GM12878 (cell line): ENCODE results near the gene RAMACL. TPM values are rescaled to one million over a fixed set of nuclear protein-coding genes. Genes with fewer than 3 reads are reported as not detected.

Source experiments
- ATAC-seq: fragments of 200-7000 bp; cut with Tn5 transposase; 3 replicates; pipeline ENCODE4 v1.9.1; 2020; ENCODE audit warnings: mild to moderate bottlenecking, moderate library complexity
- BruUV-seq: library from RNA; stranded (reverse); fragments of 400-500 nt; replicated peaks from 2 replicates; lab custom pipeline; 2021; lab: Mats Ljungman, UMichigan
- CTCF ChIA-PET: fragments of 300-600 bp; sonication (Branson Sonifier 250); formaldehyde crosslinking; extraction: SDS; loops from one replicate; lab custom pipeline; 2021; ENCODE audit warnings: inconsistent platforms; lab: Yijun Ruan, JAX
- POLR2A ChIA-PET: fragments of 350-600 bp; formaldehyde crosslinking; extraction: SDS; loops from one replicate; lab custom pipeline; 2021; ENCODE audit warnings: inconsistent platforms; lab: Charles Lee
- RAD21 ChIA-PET: fragments of 300-600 bp; sonication (Branson Sonifier 250); formaldehyde crosslinking; loops from one replicate; lab custom pipeline; 2023; ENCODE audit warnings: antibody characterized with exemption; ENCODE audit not compliant: unreplicated experiment; lab: Charles Lee
- SMC1A ChIA-PET: fragments of 300-600 bp; sonication (Branson Sonifier 250); formaldehyde crosslinking; loops from one replicate; lab custom pipeline; 2023; ENCODE audit not compliant: unreplicated experiment, uncharacterized antibody; lab: Charles Lee
- DNase-seq: peaks from one replicate; pipeline ENCODE4 v3.0.0-alpha.2; 2011; ENCODE audit warnings: low read depth, low spot score
- FAIRE-seq: peaks from 3 replicates; lab custom pipeline; 2011; peaks lifted over from hg19 to GRCh38; lab: Jason Lieb, UNC
- H2AFZ ChIP-seq: 2 replicates; pipeline ENCODE4 v1.6.0; 2011; ENCODE audit warnings: low read depth, low read length, control low read depth; ENCODE audit not compliant: control insufficient read depth
- H3K27ac ChIP-seq: 2 replicates; pipeline ENCODE4 v1.5.1; 2011; ENCODE audit warnings: control low read depth; ENCODE audit not compliant: control insufficient read depth, insufficient read depth
- H3K27me3 ChIP-seq, 2 experiments: replicated peaks in 1 of 2; 2 replicates each; pipeline versions ENCODE4 v1.6.0 to v1.6.1; 2011; ENCODE audit warnings: low read length in 1 of 2; ENCODE audit not compliant: control insufficient read depth in 2 of 2, insufficient read depth in 2 of 2
- H3K36me3 ChIP-seq, 2 experiments: 2 replicates each; pipeline ENCODE4 v1.5.1; 2011; ENCODE audit warnings: low read length in 1 of 2; ENCODE audit not compliant: control insufficient read depth in 2 of 2, insufficient read depth in 2 of 2
- H3K4me1 ChIP-seq: 2 replicates; pipeline ENCODE4 v1.6.1; 2011; ENCODE audit warnings: mild to moderate bottlenecking, low read length, moderate library complexity, mixed read lengths; ENCODE audit not compliant: control insufficient read depth, insufficient read depth
- H3K4me2 ChIP-seq: 2 replicates; pipeline ENCODE4 v1.6.0; 2011; ENCODE audit warnings: control low read depth; ENCODE audit not compliant: control insufficient read depth, insufficient read depth
- H3K4me3 ChIP-seq: fragments of 200-600 bp; sonication (generic); 2 replicates; pipeline ENCODE4 v1.5.1; 2016
- H3K79me2 ChIP-seq: 2 replicates; pipeline ENCODE4 v1.6.0; 2011; ENCODE audit warnings: low read length; ENCODE audit not compliant: control insufficient read depth, insufficient read depth
- H3K9ac ChIP-seq: 2 replicates; pipeline ENCODE4 v1.8.0; 2011; ENCODE audit warnings: low read length, control low read depth, mixed read lengths; ENCODE audit not compliant: control insufficient read depth, insufficient read depth
- H3K9me3 ChIP-seq: replicated peaks from 3 replicates; pipeline ENCODE4 v1.5.1; 2011; ENCODE audit warnings: mild to moderate bottlenecking, low read length; ENCODE audit not compliant: control insufficient read depth, insufficient read depth
- H4K20me1 ChIP-seq: 2 replicates; pipeline ENCODE4 v1.6.0; 2011; ENCODE audit not compliant: control insufficient read depth, insufficient read depth
- BCL11A ChIP-seq: IDR thresholded peaks from 2 replicates; pipeline ENCODE4 v1.6.1; 2011; ENCODE audit warnings: low read depth, low read length
- CREM ChIP-seq: IDR thresholded peaks from 2 replicates; pipeline ENCODE4 v1.6.1; 2014; ENCODE audit warnings: antibody characterized with exemption, low read depth
- ELK1 ChIP-seq: IDR thresholded peaks from 2 replicates; pipeline ENCODE4 v1.6.1; 2012; ENCODE audit warnings: low read depth, low read length, improper control_type of control experiment
- FOXM1 ChIP-seq: IDR thresholded peaks from 2 replicates; pipeline ENCODE4 v1.6.1; 2012; ENCODE audit warnings: low read depth, mild to moderate bottlenecking, inconsistent platforms, low read length, moderate library complexity
- HDAC6 ChIP-seq: fragments of 200-600 bp; sonication (generic); IDR thresholded peaks from one replicate; pipeline ENCODE4 v1.8.0; 2017; ENCODE audit warnings: antibody characterized with exemption; ENCODE audit not compliant: unreplicated experiment
- IKZF1 ChIP-seq: fragments of 450-650 bp; conservative IDR thresholded peaks from 2 replicates; pipeline ENCODE4 v1.6.1; 2017; ENCODE audit warnings: antibody characterized with exemption, mild to moderate bottlenecking
- TARDBP ChIP-seq: IDR thresholded peaks from 2 replicates; pipeline ENCODE4 v1.6.1; 2016; ENCODE audit warnings: borderline replicate concordance
- ZZZ3 ChIP-seq: IDR thresholded peaks from 2 replicates; pipeline ENCODE4 v1.6.1; 2011; ENCODE audit warnings: low read depth; ENCODE audit not compliant: control insufficient read depth, insufficient read length
- WGBS: methylation state at CpG from one replicate; pipeline ENCODE4 v1.1.6; 2016; ENCODE audit warnings: low lambda C conversion rate; ENCODE audit not compliant: insufficient replicate concordance, insufficient coverage; ENCODE audit errors: missing lambda C conversion rate; 5-methylcytosine and 5-hydroxymethylcytosine counted together
- in situ Hi-C: fragments of 300-500 bp; cut with MboI; formaldehyde crosslinking; loops from 9 replicates; pipeline ENCODE4 v1.14.3; 2018; ENCODE audit warnings: mixed read lengths
- intact Hi-C: fragments of 100-400 bp; cut with micrococcal nuclease; formaldehyde crosslinking; loops from one replicate; pipeline ENCODE4 v1.14.2; 2022; ENCODE audit not compliant: unreplicated experiment
- polyA plus RNA-seq, 11 experiments: library from polyadenylated mRNA; depleted of rRNA in 4 of 11; unstranded in 6 of 11; stranded (reverse) in 5 of 11; fragments of >200 nt; fragmentation: Nextera tagmentation in 4 of 11; fragmentation: Illumina TruSeq in 1 of 11; extraction: Ambion mirVana in 4 of 11; extraction: Trizol in 1 of 11; gene quantifications; 1 replicate in 1 of 11; 2 replicates in 10 of 11; pipeline versions ENCODE4 v1.2.1 to v1.2.3, GENCODE V29; 2011 to 2016; ENCODE audit warnings: inconsistent platforms in 2 of 11, missing spikeins in 2 of 11, low read depth in 1 of 11
- total RNA-seq, 4 experiments: library from RNA; depleted of rRNA in 3 of 4; stranded (reverse); fragments of >200 nt in 3 of 4; fragmentation: Illumina TruSeq in 1 of 4; extraction: Trizol in 1 of 4; gene quantifications; 2 replicates each; pipeline versions ENCODE4 v1.2.1 to v1.2.3, GENCODE V29; 2013 to 2021
- TF ChIP-seq, protein P1 (sequence below): IDR thresholded peaks from 2 replicates; pipeline ENCODE4 v1.6.1; 2012; ENCODE audit warnings: mild to moderate bottlenecking, low read depth, low read length
- TF ChIP-seq, protein P2 (sequence below): fragments of 450-650 bp; formaldehyde crosslinking; IDR thresholded peaks from 2 replicates; pipeline ENCODE4 v1.4.0; 2022; ENCODE audit warnings: mild to moderate bottlenecking, moderate library complexity

Gene RAMACL
- total and polyA plus RNA-seq, 10 of the 15 experiments (the other 5 are each of a cell fraction or from before 2014, with no cell fraction given) = 0.09 to 1.3 (median 0.31) TPM; not detected in 1

- H3K27ac ChIP-seq = no peak overlapping the region
- H3K9ac ChIP-seq = no peak overlapping the region
- ChIA-PET POLR2A (no interaction called here), RAD21 (no interaction called here), SMC1A (no interaction called here), CTCF (no interaction called here)
- no peak overlapping the region for H3K4me3 ChIP-seq
- H3K27me3 ChIP-seq = peaks cover 0 to 3% of the 10 kb centered on the region in 2 experiments; a peak in 1 of 4 replicates
- H2AFZ ChIP-seq = no peak overlapping the region
- H3K79me2 ChIP-seq = no peaks in the 10 kb centered on the region
- intact Hi-C loops = no loop called here
- 41% methylated on average over 11 of the region's 11 CpGs for WGBS
- H3K9me3 ChIP-seq = no peaks in the 10 kb centered on the region
- H4K20me1 ChIP-seq = no peaks in the 10 kb centered on the region
- in situ Hi-C loops = no loop called here
- BruUV-seq = no TSS peak
- ATAC-seq (no peak), DNase-seq (no peak), FAIRE-seq (no peak)
- no peak for TF ChIP-seq ZZZ3
- TF ChIP-seq ELK1 = no peak
- TF ChIP-seq HDAC6 = no peak
- TF ChIP-seq BCL11A = no peak
- peaks cover 15% of the 10 kb centered on the region for H3K4me1 ChIP-seq
- no peak overlapping the region for H3K4me2 ChIP-seq
- H3K36me3 ChIP-seq = no peaks in the 10 kb centered on the region
Observed at GRCh38 chr6:166632731-166633130, 46.3 kb upstream of the RAMACL start.

- POLR2A ChIA-PET = no interaction called here
- BruUV-seq = no TSS peak
- TF ChIP-seq IKZF1 (no peak), HDAC6 (no peak), CREM (no peak), TARDBP (no peak), FOXM1 (no peak)
- TF ChIP-seq, protein P1, sequence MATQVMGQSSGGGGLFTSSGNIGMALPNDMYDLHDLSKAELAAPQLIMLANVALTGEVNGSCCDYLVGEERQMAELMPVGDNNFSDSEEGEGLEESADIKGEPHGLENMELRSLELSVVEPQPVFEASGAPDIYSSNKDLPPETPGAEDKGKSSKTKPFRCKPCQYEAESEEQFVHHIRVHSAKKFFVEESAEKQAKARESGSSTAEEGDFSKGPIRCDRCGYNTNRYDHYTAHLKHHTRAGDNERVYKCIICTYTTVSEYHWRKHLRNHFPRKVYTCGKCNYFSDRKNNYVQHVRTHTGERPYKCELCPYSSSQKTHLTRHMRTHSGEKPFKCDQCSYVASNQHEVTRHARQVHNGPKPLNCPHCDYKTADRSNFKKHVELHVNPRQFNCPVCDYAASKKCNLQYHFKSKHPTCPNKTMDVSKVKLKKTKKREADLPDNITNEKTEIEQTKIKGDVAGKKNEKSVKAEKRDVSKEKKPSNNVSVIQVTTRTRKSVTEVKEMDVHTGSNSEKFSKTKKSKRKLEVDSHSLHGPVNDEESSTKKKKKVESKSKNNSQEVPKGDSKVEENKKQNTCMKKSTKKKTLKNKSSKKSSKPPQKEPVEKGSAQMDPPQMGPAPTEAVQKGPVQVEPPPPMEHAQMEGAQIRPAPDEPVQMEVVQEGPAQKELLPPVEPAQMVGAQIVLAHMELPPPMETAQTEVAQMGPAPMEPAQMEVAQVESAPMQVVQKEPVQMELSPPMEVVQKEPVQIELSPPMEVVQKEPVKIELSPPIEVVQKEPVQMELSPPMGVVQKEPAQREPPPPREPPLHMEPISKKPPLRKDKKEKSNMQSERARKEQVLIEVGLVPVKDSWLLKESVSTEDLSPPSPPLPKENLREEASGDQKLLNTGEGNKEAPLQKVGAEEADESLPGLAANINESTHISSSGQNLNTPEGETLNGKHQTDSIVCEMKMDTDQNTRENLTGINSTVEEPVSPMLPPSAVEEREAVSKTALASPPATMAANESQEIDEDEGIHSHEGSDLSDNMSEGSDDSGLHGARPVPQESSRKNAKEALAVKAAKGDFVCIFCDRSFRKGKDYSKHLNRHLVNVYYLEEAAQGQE = no peak
- TF ChIP-seq, protein P2, sequence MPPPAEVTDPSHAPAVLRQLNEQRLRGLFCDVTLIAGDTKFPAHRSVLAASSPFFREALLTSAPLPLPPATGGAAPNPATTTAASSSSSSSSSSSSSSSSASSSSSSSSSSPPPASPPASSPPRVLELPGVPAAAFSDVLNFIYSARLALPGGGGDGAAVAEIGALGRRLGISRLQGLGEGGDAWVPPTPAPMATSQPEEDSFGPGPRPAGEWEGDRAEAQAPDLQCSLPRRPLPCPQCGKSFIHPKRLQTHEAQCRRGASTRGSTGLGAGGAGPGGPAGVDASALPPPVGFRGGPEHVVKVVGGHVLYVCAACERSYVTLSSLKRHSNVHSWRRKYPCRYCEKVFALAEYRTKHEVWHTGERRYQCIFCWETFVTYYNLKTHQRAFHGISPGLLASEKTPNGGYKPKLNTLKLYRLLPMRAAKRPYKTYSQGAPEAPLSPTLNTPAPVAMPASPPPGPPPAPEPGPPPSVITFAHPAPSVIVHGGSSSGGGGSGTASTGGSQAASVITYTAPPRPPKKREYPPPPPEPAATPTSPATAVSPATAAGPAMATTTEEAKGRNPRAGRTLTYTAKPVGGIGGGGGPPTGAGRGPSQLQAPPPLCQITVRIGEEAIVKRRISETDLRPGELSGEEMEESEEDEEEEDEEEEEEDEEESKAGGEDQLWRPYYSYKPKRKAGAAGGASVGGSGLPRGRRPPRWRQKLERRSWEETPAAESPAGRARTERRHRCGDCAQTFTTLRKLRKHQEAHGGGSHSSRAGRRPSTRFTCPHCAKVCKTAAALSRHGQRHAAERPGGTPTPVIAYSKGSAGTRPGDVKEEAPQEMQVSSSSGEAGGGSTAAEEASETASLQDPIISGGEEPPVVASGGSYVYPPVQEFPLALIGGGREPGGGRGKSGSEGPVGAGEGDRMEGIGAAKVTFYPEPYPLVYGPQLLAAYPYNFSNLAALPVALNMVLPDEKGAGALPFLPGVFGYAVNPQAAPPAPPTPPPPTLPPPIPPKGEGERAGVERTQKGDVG (CRISPR knock-in tag) = no peak
Observed at GRCh38 chr6:166630462-166630861, 44.0 kb upstream of the RAMACL start.

More at GRCh38 chr6:166630462-166630861, 44.0 kb upstream of the RAMACL start:
- no peaks in the 10 kb centered on the region for H3K79me2 ChIP-seq
- no peaks in the 10 kb centered on the region for H4K20me1 ChIP-seq
- peaks cover 3 to 6% of the 10 kb centered on the region in 2 experiments; a peak in 2 of 4 replicates for H3K27me3 ChIP-seq
- no peak for DNase-seq
- CTCF ChIA-PET = no interaction called here
- 75% methylated on average over 6 of the region's 6 CpGs for WGBS
- intact Hi-C loops = no loop called here
- no peak for ATAC-seq
- no peak for FAIRE-seq
- no peak overlapping the region for H2AFZ ChIP-seq
- no peak overlapping the region for H3K4me2 ChIP-seq
- SMC1A ChIA-PET = interaction anchor here (0.6 kb wide), 1 partner anchor 42 kb away, joined by 3 read pairs; no protein-coding TSS in a partner anchor
- H3K9ac ChIP-seq = no peak overlapping the region
- in situ Hi-C loops = no loop called here
- RAD21 ChIA-PET = no interaction called here
- H3K4me1 ChIP-seq = peaks cover 17% of the 10 kb centered on the region
- H3K4me3 ChIP-seq = no peak overlapping the region
- H3K9me3 ChIP-seq = no peaks in the 10 kb centered on the region
- H3K36me3 ChIP-seq = no peaks in the 10 kb centered on the region
- no peak overlapping the region for H3K27ac ChIP-seq
